ENCODE measurements around the gene MYL5.
A peak's percentile ranks its signal among the peaks of the same experiment; 100 is the strongest.
"Not testable (repeated sequence)": the region's sequence is repeated elsewhere in the genome, so short reads cannot be mapped to it uniquely, and the experiment has no call there.

Gene MYL5

DNA sequence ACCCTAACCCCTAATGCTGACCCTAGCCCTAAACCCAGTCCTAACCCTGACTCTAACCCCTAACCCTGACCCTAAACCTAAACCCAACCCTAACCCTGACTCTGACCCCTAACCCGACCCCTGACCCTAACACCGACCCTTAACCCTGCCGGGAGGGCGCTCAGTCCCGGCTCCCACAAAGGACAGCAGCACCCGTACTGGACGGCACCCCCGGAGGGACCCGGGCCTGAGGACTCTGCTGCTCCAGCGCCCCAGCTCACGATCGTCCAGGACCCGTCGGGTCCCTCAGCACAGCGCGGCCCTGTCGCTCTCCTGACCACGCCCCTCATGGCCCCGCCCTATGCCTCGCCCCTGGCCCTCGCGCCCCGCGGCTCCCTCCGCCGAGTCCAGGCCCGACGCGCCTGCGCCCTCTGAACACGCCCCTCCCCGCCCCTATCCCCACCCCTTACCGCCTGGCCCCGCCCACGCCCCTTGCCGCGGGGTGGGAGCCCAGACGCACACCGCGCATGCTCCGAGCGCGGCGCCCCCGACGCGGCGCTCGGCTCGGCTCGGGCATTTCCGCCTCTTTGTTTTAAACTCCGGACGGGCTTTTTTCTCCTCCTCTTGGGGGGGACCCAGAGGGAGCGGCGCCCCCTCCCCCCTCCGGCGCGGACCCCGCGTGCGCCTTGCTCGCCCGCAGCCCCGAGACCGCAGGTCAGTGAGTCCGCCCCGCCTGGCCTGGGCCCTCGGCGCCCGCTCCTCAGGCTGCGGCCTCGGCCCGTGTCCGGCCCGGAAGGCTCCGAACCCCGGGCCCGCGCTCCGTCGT is 31.1 kb downstream of the MYL5 start, which contains the start of gene PCGF3:
TSS of gene PCGF3 (plus strand) at position 555 of the 805 bp plus-strand sequence. CDS start 27,849 bp downstream, outside the sequence.
- peak; percentile 96 for DNase-seq (ENCODE audit: low read depth)

DNA sequence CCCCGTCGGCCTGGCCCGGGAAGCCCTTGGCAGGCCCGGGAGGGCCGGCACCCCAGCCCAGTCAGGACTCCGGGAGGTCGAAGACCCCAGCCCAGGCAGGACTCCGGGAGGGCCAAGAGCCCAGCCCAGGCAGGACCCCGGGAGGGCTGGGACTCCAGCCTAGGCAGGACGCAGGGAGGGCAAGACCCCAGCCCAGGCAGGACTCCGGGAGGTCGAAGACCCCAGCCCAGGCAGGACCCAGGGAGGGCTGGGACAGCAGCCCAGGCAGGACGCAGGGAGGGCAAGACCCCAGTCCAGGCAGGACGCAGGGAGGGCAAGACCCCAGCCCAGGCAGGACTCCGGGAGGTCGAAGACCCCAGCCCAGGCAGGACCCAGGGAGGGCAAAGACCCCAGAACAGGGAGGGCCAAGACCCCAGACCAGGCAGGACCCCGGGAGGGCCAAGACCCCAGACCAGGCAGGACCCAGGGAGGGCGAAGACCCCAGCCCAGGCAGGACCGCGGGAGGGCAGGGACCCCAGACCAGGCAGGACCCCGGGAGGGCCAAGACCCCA is 31.8 kb downstream of the MYL5 start:
- not testable (repeated sequence) for DNase-seq (ENCODE audit: low read depth)

DNA sequence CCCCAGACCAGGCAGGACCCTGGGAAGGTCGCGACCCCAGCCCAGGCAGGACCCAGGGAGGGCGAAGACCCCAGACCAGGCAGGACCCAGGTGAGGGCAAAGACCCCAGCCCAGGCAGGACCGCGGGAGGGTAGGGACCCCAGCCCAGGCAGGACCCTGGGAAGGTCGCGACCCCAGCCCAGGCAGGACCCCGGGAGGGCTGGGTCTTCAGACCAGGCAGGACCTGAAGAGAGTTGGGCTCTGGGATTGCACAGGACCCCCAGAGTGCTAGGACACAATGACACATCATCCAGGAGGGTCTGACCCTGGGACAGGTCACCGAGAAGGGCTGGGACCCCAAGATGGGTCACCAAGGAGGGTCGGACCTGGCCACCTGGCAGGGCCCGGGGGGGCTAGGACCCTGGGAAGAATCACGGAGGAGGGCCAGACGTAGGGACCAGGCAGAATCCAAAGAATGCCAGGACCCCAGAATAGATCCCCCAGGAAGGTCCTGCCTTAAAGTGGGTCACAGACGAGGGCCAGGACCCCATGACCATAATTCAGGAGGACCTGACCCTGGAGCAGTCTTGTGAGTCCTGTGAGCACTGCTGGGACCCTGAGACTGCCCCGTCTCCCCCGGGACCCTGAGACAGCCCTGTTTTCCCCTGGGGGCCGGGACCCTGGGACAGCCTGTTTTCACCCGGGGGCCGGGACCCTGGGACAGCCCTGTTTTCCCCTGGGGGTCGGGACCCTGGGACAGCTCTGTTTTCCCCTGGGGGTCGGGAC is 32.7 kb downstream of the MYL5 start:
- no peak for DNase-seq (ENCODE audit: low read depth)

DNA sequence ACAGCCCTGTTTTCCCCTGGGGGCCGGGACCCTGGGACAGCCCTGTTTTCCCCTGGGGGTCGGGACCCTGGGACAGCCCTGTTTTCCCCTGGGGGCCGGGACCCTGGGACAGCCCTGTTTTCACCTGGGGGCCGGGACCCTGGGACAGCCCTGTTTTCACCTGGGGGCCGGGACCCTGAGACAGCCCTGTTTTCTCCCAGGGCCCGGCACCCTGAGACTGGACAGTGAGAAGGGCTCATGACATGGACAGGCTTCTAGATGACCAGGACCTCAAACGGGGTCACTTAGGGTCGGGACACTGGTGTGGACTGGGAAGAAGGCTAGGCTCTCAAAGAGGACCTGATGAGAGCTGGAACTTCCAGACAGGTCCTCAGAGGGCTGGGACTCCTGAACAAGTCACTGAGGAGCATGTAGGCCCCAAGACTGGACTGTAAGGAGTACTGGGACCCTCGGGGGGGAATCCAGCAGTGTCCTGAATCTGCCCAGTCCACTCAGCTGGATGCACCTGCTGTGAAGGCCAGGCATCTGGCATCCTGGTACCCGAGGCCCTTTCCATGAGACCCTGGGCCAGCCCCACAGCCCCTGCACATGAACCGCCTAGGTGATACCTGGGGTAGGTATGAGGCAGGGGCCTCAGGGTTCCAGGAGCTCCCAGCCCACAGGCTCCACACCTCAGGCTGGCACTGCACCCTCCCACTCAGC is 33.7 kb downstream of the MYL5 start:
- no peak for DNase-seq (ENCODE audit: low read depth)

DNA sequence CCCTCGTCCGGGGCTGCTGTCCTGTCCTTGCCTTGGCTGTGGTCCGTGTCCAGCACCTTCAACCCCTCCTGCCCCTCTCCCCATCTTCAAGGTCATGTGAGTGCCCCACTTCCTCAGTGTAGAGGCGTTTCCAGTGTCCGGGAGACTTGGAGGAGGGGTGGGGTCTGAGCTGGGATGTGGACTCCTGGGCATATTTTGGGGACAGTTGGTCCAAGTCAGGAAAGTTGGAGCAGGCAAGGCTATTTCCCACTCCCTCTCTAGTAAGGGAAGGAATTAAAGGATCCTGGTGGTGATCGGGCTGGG is 34.2 kb downstream of the MYL5 start:
- no peak for DNase-seq (ENCODE audit: low read depth)

DNA sequence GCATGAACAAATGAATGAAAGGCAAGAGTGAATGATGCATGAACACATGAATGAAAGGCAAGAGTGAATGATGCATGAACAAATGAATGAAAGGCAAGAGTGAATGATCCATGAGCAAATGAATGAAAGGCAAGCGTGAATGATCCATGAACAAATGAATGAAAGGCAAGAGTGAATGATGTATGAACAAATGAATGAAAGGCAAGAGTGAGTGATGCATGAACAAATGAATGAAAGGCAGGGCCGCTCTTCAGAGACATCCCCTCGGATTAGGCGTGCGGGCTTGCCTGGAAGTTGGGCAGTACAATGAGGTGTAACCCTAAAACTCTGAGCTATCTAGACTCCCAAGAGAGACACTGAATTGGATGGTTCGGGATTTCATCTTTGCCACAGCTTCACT is 35.0 kb downstream of the MYL5 start:
- no peak for DNase-seq (ENCODE audit: low read depth)

DNA sequence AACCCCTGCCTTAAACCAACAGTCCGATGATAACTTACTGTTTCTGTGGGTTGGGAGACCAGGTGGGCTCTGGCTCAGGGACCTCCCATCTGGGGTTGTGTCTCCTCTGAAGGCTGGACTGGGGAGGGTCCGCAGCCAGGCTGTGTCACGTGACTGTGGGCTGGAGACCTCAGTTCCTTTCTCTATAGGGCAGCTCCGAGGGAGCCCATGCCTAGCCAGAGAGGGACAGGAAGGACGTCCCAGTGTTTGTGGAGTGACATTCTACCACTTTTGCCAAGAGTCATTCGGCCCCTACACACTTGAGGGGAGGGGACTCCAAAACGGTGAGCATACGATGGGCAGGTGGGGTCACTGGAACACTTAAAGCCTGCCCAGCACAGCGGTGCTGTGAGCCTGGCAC is 35.8 kb downstream of the MYL5 start:
- DNase-seq (ENCODE audit: low read depth) = no peak

DNA sequence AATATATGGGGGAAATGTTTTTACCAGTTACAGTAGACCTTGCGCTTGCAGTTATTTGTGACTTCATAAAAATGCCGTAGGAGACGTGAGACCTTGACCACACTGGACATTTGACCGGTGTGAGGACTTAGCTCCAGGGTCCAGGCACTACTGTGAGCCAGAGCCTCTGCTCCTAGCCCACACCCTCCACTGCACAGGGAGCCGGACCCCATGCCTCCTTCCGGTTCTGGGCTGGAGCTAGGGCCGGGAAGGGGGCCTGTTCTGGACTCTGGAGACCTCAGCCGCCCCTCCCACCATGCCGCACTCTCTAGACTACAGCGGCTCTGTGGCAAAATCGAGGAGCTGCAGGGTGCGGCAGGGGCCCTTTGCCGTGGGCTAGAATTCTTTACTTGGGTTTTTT is 36.6 kb downstream of the MYL5 start:
- DNase-seq (ENCODE audit: low read depth) = no peak

DNA sequence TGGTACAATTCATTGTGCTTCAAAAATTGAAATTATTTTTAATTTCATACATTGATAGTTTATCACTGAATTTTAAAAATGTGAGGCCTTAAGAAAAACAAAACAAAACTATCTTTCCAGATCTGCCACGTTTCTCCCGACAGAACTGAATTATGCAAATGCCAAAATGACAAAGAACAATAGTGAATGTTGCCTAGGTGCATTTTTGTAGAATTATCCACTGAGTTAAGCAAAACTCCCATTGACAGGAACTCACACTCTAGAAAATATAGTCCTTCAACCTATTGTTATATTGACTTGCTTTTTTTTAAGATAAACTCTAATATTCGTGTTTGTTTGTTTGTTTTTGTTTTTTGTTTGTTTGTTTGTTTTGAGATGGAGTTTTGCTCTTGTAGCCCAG is 37.8 kb downstream of the MYL5 start:
- DNase-seq (ENCODE audit: low read depth) = no peak

DNA sequence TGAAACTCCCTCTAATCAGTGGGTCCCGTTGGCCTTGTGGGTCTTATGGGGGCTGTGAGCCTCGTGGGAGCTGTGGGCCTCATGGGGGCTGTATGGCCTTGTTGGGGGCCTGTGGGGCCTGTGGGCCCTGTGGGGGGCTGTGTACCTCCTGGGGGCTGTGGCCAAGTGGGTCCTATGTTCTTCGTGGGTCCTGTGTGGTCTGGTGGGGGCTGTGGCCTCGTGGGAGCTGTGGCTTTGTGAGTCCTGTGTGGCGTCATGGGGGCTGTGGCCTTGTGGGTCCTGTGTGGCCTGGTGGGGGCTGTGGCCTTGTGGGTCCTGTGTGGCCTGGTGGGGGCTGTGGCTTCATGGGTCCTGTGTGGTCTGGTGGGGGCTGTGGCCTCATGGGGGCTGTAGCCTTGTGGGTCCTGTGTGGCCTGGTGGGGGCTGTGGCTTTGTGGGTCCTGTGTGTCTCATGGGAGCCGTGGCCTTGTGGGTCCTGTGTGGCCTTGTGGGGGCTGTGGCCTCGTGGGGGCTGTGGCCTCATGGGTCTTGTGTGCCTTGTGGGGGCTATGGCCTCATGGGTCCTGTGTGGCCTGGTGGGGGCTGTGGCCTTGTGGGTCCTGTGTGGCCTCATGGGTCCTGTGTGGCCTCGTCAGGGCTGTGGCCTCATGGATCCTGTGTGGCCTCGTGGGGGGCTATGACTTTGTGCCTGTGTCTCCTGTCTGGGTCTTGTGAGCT is 38.7 kb downstream of the MYL5 start:
- no peak for DNase-seq (ENCODE audit: low read depth)

DNA sequence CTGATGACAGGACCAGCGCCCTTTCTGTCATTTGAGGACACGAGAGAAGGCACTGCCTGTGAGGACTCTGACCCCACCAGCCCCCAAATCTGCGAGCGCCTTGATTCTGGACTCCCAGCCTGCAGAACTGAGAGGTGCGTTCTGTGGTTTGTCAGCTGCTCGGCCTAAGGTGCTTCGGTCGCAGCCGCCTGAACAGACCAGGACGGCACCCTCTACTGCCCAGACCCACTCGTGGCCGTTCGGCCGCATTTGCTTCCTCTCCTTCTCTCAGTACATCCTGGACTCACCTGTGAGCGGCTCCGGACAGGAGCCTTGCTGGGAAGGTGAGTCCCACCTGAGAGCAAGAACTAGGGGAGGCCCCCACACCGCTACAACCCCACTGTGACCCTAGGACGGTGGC is 39.7 kb downstream of the MYL5 start:
- no peak for DNase-seq (ENCODE audit: low read depth)

DNA sequence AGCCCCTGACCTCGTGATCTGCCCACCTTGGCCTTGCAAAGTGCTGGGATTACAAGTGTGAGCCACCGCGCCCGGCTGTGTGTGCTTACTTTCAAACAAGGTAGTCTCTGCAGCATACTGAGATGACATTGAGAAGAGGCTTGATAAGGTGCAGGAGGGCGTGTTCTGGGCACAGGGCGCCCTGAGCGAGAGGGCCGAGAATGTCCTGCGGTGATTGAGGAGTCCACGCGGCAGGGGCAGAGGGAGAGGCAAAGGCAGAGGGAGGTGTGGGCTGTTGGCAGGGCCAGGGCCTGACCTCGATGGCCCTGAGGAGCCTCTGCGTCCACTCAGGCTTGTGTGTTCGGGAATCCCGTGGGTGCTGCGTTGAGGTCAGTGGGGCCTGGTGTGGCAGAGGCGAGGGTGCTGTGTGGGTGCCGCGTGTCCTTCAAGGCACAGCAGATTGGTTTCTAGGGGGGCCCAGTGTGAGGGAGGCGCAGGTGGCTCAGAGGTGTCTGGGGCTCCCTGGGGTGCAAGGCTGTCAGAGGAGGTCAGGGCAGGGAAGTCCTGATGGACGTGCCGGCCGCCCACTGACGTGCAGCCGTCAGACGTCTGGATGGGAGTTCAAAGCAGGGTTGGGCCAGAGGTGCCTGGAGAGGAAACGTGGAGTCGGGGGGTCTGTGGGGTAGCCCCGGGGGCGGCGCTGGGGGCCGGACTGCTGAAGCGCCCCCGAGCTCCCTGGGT is 43.4 kb downstream of the MYL5 start:
- DNase-seq (ENCODE audit: low read depth) = no peak

DNA sequence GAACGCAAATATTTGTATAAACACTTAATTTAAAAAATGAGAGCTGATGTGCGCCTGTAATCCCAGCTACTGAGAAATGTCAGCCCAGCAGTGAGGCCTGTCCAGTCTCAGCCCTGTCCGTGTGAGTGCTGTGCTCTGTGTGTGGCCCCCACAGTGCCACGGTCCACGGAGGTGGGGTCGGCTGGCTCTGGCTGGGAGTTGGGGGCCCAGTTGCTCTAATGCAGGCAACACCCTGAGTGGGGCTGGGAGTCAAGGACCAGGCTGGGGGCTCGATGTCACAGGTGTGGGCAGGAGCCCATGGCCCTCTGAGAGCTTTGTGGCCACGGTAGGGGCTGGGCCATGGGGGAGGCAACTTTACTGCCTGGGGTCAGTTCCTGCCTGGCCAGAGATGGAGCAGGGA is 44.1 kb downstream of the MYL5 start:
- no peak for DNase-seq (ENCODE audit: low read depth)

DNA sequence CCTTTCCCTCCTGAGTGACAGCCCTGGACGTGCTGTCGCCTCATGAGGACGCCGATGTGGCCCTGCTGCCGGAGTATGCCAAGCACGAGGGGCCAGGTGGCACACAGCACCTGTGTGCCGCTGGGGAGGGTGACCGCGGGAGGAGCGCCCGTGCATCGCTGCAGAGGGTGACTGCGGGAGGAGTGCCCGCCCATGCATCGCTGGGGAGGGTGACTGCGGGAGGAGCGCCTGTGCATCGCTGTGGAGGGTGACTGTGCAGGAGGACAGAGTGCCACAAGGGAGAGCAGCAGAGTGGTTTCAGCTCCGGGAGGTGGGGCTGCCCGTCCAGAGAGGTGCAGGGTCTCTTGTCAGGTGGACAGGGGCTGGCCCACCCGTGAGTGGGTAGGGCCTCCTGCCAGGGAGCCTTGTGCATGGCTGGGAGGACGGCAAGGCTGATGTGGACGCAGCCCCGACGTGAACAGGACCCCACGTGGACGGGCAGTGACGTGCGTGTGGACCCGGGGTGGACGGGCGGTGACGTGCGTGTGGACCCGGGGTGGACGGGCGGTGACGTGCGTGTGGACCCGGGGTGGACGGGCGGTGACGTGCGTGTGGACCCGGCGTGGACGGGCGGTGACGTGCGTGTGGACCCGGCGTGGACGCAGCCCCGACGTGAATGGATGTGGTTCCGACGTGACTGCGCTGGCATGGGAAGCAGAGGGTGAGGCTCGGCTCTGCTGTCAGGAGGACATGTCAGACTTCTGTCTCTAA is 45.9 kb downstream of the MYL5 start:
- DNase-seq (ENCODE audit: low read depth) = no peak

DNA sequence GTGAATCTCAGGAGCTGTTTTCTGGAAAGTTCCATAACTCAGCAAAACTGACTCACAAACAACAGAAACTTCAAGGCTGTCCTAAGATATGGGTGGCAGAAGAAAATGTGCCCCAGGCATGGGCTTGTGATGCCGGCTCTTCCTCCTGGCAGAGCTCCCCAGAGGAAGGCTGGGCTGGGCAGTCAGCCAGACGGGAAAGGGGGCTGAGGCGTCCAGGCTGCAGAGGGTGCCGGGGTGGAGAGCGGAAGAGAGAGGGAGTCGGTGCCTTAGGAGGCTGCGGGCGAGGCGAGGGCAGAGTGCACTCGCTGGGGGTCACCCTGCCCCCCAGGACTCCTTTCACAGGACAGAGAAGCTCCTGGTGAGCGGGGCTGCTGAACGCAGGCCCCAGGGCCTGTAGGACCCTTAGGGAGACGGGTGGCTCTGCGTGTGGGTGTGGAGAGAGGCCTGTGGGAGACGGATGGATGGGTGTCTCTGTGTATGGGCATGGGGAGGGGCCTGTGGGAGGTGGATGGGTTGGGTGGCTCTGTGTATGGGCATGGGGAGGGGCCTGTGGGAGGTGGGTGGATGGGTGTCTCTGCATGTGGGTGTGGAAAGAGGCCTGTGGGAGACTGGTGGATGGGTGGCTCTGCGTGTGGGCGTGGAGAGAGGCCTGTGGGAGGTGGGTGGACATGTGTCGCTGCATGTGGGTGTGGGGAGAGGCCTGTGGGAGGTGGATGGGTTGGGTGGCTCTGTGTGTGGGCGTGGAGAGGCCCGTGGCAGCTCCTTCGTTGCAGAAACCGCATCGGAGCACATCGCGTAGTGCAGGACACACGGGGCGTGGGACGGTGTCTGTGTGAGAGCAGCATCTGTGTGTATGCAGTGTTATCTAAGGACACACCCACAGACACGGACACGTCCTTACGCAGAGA is 47.2 kb downstream of the MYL5 start:
- DNase-seq (ENCODE audit: low read depth) = no peak

DNA sequence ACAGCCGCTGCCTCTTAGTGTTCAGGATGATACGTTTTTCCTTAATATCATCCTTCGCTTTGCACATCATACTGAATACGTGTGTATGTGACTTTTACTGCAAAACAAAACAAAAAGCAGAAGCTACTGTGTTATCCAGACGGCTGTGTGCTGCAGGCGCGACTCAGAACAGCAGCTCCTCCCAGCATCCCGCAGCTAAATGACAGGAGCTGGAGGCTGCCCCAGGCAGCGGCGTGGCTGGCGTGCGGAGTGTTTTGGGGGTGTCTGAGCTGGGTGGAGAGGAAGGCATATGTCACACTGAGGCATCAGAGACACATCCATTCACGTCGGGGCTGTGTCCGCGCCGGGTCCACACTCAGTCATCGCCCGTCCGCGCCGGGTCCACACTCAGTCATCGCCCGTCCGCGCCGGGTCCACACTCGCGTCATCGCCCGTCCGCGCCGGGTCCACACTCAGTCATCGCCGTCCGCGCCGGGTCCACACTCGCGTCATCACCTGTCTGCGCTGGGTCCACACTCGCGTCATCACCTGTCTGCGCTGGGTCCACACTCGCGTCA is 47.9 kb downstream of the MYL5 start:
- no peak for DNase-seq (ENCODE audit: low read depth)

DNA sequence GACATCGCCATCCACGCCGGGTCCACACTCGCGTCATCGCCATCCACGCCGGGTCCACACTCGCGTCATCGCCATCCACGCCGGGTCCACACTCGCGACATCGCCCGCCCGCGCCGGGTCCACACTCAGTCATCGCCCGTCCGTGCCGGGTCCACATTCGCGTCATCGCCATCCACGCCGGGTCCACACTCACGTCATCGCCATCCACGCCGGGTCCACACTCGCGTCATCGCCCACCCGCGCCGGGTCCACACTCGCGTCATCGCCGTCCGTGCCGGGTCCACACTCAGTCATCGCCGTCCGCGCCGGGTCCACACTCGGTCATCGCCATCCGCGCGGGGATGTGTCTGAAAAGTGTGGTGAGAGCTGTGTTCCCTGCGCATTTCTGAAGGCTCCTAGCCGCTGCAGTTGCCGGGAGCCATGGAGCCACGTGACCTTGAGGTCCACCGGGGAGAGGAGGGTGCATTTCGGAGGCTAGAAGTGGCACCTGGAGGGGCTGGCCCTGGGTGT is 48.6 kb downstream of the MYL5 start:
- no peak for DNase-seq (ENCODE audit: low read depth)

DNA sequence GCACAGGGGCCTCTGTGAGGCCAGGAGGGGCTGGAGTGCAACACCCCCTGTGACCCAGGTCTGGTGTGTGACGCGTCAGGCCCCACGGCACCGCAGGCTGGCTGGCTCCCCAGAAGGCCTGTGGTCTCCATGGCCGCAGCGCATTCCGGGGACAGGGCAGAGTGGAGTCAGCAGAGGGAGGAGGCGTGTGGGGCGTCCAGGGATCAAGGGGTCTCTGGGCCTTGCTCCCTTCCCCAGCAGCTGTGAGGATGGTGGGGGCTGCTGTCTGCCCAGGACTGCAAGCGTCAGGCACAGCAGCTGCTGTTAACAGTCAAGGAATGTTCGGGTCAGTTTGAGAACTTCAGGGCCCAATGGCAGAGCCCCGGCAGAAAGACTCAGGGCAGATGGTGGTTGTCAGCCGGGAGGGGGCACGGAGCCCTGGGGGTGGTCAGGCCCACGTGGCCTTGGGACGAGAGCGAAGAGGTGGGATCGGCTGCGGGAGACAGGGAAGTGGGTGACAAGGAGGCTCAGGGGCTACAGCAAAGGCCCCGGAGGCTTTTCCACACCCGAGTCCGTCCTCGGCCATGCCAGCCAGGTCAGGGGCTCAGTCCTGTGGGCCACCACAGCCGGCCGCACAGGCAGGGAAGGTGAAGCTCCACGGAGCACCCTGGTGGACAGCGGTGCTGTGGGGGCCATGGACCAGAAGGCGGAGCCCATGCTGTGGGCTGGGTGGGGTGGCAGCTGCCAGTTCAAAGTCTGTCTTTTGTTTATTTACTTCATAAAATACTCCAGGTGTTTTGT is 49.6 kb downstream of the MYL5 start:
- DNase-seq (ENCODE audit: low read depth) = no peak

All from activated T-cell treated with anti-CD3 and anti-CD28 coated beads for 1 hour (primary cell).